GM19043 (cell line): ENCODE measurements around the gene LRRFIP2.

Experiments
- ATAC-seq: cut with Tn5 transposase; IDR thresholded peaks from one replicate; pipeline ENCODE4 v1.9.1; 2021; ENCODE audit warnings: low read depth; ENCODE audit not compliant: unreplicated experiment

LRRFIP2 gene

DNA sequence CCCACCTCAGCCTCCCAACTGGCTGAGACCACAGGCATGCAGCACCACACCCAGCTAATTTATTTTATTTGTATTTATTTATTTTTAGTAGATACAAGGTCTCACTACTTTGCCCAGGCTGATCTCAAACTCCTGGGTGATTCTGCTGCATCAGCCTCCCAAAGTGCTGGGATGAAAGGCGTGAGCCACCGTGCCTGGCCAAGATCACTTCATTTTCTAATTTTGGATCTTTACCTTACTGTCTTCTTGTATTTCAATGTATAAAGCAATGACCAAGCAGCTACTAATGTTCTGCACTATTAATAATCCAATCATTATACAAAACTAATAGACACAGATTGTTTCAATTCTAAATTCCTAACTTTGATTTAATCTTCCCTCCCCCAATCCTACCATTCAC, 56.2 kb downstream of the LRRFIP2 start:
- no peak for ATAC-seq

DNA sequence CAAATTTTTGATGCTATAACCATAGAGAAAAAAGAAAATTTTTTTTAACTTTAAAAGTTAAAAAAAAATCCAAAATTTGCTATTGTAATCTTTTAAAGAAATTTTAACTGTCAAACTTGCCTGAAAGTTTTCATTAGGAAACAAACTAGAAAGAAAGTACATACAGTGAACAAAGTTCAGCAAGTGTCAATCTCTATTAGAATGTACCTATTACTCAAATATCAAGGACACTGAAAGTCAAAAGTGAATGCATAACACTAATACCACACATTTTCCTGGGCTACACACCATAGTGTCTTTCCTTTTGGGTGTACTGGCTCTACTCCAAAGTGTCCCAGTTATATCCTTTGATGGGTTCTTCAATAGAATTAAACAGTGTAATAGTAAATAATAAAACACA, 56.8 kb downstream of the LRRFIP2 start:
- ATAC-seq, result no peak

DNA sequence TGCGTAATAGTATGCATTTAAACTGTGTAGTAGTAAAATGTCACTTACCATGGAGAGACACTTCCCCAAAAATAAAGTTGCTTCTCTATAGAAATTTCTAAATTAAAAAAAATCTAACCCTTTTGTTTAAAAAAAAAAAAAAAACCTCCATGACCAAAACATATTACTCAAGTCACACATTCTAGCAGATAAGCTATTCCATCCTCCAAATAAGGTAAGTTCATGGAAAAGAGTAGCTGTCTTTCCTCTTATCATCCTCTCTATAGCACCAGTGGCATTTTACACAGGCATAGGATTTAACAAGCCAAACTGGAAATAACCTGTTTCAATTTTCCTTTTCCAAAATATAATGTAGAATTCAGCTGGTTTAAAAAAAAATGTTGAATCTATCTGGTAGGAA, 57.4 kb downstream of the LRRFIP2 start:
- ATAC-seq, result no peak

DNA sequence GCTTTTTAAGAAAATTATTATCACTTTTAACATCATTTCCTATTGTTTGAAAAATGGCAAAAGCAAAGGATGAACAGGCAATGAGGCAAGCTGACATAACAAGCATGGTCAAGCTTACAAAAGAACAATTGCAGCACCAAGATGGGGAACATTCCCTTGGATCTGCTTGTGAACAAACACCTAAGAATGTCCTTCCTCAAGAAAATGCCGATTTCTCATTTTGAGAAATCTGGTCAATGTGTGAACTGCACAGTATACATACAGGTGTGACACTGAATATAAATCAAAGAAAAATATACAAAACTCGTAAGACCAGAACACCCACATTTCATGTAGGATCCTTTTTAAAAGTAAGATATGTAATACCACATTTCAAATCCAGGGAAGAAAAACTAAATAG, 58.9 kb downstream of the LRRFIP2 start:
- no peak for ATAC-seq

DNA sequence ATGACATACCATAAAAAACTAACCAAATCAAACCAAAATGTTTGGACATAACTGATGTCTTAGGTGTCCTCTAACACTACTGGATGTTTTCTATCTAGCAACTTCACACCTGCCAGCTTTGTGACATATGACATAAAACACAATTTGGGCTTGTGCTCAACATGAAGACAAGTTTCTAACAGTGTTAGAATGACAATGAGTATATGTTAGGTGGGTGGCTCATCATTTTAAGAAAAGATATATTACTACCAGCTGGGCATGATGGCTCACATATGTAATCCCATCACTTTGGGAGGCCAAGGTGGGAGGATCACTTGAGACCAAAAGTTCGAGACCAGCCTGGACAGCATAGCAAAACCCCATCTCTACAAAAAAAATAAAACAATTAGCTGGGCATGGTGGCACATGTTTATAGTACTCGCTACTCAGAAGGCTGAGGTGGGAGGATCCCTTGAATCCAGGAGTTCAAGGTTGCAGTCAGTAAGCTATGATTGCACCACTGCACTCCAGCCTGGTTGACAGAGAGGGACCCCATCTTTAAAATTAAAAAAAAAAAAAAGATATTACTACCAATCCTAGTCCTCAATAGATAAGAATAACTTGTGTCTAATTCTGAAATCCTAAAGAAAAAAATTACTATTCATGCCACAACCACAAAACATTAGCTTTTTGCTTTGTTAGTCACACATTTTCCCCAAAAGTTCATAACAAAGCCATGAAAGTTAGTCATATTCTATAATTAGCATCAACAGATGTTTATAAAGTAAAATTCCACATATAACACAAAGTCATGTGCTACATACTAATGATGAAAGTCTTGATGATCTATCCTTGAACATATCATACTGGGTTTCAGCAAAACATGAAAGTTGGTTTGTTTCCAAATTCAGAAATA, 59.9 kb downstream of the LRRFIP2 start:
- no peak for ATAC-seq

DNA sequence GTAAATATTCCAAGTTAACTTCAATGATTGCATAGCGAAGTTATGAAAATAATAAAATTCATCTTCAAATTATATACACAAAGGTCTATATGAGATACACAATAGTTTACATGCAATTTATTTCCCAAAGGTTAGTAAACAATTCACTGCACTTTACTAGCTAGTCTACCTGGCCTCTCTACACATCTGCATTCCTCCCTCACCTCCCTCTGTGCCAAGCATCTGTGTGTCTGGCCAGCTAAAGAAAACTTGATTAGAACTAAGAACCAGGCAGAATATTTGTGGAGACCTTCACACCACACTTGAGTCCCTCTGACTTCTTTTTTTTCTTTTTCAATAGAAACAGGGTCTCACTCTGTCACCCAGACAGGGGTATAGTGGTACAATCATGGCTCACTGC, 61.4 kb downstream of the LRRFIP2 start:
- no peak for ATAC-seq

DNA sequence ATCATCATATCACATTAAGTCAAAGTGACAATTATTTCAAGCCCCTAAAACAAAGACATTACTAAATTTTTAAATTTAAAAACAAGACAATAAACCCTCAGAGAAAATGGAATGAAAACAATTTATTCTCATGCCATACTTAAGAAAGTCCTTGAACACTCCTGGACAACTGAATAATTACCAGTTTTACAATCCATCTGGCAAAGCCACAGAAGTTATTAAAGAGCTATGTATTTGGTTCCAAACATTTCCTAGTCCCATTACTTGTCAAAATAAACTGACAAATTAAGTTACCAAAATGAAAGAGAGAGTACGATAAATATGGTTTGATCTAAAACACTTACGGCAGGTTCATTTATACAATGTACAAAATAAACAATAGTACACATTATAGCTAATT, 63.2 kb downstream of the LRRFIP2 start:
- no peak for ATAC-seq

DNA sequence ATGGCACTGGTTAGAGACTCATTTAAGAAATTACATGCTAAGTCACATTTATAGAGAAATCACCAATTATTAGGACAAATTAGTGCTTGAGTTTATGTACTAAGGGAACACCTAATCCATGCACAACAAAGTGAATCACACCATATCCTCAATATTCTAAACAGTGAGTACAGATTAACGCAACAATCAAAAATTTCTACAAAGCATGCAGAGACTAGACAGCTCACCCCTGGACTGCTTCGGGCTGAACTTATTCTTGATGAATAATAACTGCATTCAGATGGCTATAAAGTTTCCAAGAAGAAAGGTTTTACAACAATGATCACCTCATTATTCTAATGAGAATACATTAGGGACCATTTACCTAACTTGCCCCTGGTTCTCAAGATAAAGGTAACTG, 66.5 kb downstream of the LRRFIP2 start:
- no peak for ATAC-seq

DNA sequence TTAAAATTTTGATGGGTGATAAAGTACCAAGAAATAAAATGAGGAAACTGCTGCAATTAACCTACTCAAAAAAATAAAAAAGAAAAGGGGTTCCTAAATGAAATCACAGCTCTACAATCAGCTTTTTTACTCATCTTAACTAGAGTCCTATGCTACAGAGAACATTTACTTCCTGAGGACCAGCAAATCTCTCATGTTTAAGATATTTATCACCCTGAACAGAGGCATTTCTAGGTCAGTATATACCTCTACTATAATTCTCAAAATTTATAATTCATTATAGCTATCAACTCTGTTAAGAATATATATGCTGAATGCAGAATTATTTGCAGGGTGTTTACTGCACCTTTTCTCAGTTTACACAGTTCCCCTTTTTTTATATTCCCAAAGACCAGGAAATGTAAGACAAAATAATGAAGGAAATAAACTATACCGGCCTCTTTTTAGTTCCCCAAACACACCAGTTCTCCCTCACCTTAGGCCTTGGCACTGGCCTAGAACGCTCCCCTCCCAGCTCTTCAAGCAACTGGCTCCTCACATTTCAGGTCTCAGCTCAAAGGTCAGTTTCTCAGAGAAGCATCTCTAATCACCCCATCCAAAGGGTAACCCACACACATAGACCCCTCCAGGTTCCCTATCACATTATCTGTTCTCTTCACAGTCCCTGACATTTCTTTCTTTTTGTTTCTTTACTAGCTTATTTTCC, 71.1 kb downstream of the LRRFIP2 start:
- no peak for ATAC-seq

DNA sequence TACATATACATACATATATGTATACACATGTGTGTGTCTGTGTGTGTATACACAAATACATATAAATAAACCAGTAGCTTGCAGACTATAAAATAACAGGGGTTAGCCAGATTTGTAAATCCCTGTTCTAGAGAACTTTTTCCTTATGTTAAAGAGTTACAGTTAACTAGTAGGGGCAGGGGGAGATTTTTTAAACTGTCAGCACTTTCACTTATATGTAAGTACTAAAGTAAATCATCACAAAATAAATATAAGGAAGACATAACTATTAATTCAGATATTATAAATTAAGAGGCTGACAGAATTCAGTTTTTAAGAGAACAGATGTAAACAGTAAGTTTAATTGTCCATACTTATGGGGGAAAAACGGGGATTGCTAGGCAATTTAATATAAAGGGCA, 74.0 kb downstream of the LRRFIP2 start:
- no peak for ATAC-seq

DNA sequence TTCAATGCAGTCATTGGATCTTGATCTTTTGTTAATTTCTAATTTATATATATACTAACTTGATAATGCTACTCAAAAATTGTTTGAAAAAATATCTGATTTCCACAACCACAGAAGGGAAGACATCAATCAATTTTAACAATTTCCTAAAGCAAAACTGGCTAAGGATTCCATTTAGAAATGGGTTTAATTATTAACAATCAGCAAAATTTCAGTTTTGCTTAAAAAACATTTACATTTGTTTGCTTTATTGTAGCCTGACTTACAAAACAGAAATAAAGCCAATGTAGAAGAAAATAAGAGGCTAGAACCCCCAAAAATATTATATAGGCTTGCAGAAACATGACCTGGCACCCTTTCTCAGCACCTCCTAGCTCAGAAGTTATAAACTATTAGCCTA, 74.9 kb downstream of the LRRFIP2 start:
- no peak for ATAC-seq

DNA sequence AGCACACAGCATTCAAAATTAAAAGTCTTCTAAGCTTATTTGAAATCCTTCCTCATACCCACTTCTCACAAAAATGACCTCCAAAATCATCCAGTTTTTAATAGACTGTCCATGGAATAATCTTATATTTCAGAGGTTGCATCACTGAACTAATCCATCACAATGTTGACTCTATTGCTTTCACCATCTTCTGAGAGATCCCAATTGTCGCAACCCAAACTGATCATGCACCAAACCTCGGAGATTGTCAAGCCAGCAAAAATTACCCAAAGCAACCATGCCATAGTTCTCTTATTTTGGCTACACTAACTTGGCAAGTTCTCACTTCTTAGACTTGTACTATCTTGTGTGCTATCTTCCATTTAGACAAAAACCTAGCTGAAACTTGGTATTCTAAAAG, 75.5 kb downstream of the LRRFIP2 start:
- no peak for ATAC-seq

DNA sequence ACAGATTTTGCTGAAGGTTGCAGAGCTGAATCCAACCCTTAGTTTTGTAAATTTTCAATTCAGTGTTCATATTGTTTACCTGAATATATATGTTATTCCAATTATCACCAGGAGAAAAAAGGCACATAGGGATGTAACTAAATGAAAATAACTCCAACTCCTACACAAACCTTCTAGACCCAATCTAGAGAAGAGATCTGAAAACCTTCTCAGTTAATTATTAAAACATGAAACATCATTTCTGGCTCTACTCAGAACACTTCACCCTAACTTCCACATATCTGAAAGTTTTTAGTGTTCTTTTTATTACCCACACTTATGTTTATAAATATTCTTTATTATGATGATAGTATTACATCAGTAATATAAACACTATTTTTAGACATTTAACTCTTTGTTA, 76.6 kb downstream of the LRRFIP2 start:
- ATAC-seq, result no peak

DNA sequence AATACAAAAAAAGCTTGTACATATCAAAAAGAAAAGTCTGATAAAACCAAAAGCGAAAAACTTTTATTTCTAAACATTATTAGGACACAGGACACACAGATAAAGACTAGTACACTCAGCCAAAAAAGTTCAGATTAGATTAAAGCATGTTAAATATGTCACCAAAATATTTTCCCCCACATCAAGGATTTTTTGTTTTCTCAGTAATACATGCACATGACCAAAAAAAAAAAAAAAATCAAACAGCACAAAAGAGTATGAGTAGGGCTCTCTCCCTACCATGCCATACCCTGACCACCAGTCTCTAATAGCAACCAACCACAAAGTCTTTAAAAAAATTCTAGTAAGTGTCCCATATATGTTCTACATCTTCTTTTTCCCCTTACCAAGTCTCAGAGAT, 77.4 kb downstream of the LRRFIP2 start:
- ATAC-seq, result no peak

DNA sequence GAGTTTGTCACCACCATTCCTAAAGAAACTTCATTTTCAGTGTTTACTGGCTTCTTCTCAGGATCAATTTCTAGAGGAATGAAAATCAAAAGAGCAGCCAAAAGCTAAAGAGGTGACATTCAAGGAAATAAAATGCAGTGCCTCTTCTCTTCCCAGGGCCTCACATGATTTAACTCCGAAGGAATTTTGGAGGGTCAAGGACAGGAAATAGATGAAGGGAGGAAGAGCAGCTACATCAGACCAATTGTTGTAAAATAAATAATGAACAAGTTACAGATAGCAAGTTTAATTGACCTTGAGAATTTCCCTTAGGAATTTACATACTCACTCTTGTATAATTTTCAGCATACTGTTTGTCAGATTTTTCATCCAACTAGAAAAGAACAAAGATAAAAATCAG, 78.1 kb downstream of the LRRFIP2 start:
- no peak for ATAC-seq

DNA sequence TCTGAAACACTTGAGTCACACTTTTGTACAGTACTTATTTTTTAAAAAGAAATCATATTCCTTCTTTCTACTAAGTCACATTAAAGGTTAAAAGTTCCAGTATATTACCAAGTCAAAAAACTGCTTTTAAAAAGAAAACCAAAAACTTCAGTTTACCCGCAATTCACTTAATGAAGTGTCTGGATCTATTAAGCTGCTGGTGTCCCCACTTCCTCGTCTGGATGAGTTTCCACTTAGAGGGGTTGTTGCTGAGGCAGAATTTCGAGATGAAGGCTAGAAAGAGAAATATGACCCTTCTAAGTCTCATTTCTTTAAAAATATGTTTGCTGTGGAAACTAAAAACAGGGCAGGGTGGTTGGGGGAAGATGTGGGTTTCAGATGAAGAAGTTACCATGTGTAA, 79.7 kb downstream of the LRRFIP2 start:
- no peak for ATAC-seq

DNA sequence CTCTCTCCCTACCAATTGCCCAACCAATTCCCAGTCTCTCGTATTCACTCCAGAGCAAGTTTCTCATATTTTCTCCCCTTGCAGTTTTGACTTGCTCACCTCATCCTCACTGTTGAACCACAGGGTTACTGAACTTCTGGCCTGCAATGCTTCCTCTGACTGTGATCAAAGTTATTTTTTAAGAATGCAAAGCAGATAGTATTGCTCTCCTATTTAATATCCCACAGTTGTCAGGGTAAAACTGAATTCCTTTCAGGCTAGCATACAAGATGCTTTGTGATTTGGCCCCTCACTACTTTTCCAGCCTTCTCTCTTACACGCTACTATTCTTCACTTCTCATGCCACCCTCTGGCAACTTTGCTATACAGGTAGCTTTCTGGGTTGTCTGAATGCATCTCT, 80.9 kb downstream of the LRRFIP2 start:
- ATAC-seq, result no peak

DNA sequence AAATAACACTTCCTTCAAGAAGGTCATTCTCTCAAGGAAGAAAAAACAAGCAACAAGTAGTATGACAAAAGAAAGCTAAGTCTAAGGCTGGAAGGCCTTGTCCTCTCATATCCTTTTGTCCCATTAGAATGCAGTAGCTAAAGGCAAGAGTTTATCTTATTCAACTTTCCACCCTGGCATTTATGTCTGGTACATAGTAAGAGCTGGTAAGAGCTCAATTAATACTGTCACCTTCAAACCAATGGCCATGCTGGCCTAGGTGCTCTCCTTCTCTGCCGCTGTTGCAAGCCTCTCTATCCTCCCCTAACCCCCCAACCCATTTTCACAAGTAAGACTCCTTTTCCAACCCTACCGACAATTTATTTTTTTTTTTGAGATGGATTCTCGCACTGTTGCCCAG, 81.9 kb downstream of the LRRFIP2 start:
- no peak for ATAC-seq

DNA sequence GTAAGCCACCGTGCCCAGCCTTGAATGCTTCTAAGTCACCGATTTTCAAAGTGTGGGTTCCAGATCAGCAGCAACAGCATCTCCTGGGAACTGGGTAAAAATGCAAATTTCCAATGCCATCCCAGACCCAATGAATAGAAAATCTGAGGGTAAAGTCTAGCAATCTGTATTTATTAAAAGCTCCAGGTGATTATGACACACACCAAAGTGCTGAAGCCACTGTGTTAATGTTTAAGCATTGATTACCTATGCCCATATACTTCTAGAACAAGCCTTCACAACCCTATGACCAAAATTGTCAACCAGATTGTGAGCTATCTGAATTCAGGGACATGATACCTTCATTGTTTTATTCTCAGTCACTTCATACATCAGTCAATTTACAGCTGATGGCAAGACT, 86.5 kb downstream of the LRRFIP2 start:
- no peak for ATAC-seq

DNA sequence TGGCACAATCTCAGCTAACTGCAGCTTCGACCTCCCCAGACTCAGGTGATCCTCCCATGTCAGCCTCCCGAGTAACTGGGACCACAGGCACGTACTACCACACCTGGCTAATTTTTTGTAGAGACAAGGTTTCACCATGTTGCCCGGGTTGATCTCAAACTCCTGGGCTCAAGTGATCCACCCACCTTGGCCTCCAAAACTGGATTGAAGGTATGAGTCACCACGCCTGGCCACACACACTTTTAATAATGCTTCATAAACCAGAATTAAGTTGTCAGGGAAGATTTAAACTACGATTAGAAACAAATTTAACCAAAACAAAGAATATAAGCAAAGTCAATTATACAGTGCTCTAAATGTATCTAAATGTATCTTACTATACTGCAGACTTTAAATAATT, 87.5 kb downstream of the LRRFIP2 start:
- no peak for ATAC-seq

DNA sequence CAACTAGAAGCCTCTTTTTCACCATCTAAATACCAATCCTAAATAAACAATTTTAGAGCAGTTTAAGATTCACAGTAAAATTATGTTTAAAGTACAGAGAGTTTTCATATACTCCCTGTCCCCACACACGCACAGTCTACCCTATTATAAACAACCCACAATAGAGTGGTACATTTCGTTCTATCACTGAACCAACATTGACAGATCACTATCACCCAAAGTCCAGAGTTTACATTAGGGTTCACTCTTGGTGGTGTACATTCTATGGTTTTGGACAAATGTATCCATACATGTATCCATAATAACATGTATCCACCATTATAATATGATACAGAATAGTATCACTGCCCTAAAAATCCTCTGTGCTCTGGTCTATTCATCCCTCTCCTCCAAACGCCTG, 92.1 kb downstream of the LRRFIP2 start:
- no peak for ATAC-seq

DNA sequence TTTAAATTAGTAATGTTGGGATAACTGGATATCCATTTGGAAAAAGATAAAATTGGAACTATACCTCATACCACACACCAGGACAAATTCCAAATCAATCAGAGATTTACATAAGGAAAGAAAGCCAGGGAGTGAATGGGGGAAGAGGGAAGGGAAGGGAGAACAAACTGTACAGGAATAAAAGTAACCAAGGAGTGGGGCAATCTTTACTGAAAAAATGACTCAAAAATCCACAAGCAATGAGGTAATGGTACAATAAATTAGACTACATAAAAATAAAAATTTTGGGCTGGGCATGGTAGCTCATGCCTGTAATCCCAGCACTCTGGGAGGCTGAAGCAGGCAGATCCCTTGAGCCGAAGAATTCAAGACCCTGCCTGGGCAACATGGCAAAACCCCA, 98.4 kb downstream of the LRRFIP2 start:
- ATAC-seq, result no peak
